Aorta (tissue), 5 donors: ENCODE data around the gene TLE3. TPM values are rescaled to one million over a fixed set of nuclear protein-coding genes. Genes with fewer than 3 reads are reported as not detected.

Experiments used
- ATAC-seq: fragments of 200-7000 bp; cut with Tn5 transposase; one replicate; pipeline ENCODE4 v1.9.1; 2022; ENCODE audit warnings: moderate library complexity; ENCODE audit not compliant: low FRiP score
- DNase-seq, 2 donors: peaks; one replicate each; pipeline ENCODE4 v3.0.0-alpha.2; 2020
- H3K27ac ChIP-seq, 2 donors: one replicate each; pipeline ENCODE4 v1.5.1; 2013; ENCODE audit warnings: low read length in 2 of 2, mild to moderate bottlenecking in 2 of 2, moderate library complexity in 2 of 2, control low read depth in 1 of 2, inconsistent platforms in 1 of 2, low read depth in 1 of 2
- H3K27me3 ChIP-seq, 2 donors: one replicate each; pipeline ENCODE4 v1.6.1; 2013; ENCODE audit warnings: control low read depth in 1 of 2, low read length in 1 of 2, mild to moderate bottlenecking in 1 of 2, moderate library complexity in 1 of 2; ENCODE audit not compliant: insufficient read depth in 2 of 2, control insufficient read depth in 1 of 2
- H3K36me3 ChIP-seq, 2 donors: one replicate each; pipeline ENCODE4 v1.6.1; 2013; ENCODE audit warnings: control low read depth in 1 of 2, low read length in 1 of 2, mild to moderate bottlenecking in 1 of 2; ENCODE audit not compliant: insufficient read depth in 2 of 2, control insufficient read depth in 1 of 2
- H3K4me1 ChIP-seq, 2 donors: one replicate each; pipeline ENCODE4 v1.6.1; 2013; ENCODE audit warnings: low read length in 2 of 2, control low read depth in 1 of 2, mild to moderate bottlenecking in 1 of 2, moderate library complexity in 1 of 2; ENCODE audit not compliant: insufficient read depth in 2 of 2, control insufficient read depth in 1 of 2
- H3K4me3 ChIP-seq, 2 donors: one replicate each; pipeline ENCODE4 v1.5.1; 2013; ENCODE audit warnings: low read length in 2 of 2, control low read depth in 1 of 2, mild to moderate bottlenecking in 1 of 2
- H3K9me3 ChIP-seq: one replicate; pipeline ENCODE4 v1.6.1; 2013; ENCODE audit warnings: mild to moderate bottlenecking, low read length; ENCODE audit not compliant: control insufficient read depth
- WGBS, 2 donors: extraction: QIAGEN DNeasy Blood & Tissue Kit; methylation state at CpG; one replicate each; pipeline ENCODE4 v1.1.7; 2013; 5-methylcytosine and 5-hydroxymethylcytosine counted together
- intact Hi-C, 2 donors: fragments of 100-400 bp; cut with DNase I; formaldehyde crosslinking; loops; one replicate each; pipeline versions ENCODE4 v1.14.2 to v1.15.0; 2022
- polyA plus RNA-seq, 2 donors: library from polyadenylated mRNA; stranded (reverse); fragments of 200-250 nt; gene quantifications; one replicate each; pipeline ENCODE4 v1.2.3, GENCODE V29; 2013
- total RNA-seq, 2 donors: library from RNA; stranded (reverse); fragmentation: NEBNext Ultra II Directional; extraction: Animal tissue kit (Norgen Biotek cat#: 25700); gene quantifications; one replicate each; pipeline ENCODE4 v1.2.1, GENCODE V29; 2021
- donor health status: healthy with polysubstance abuse.
- donor health status: Bipolar disorder and iron deficiency.
- donor health status: DM: no; HTN: no; CAD: no.
- donor health status: DM: no; HTN: no; CAD: no.
- donor health status: DM: yes; HTN: yes; CAD: no.

TLE3 gene
- total and polyA plus RNA-seq, 4 donors: 8.3 to 89.9 (median 28.2) TPM

GRCh38 chr15:70086636-70087035, 11.1 kb downstream of the TLE3 start:
- ATAC-seq (no peak), DNase-seq (peak in 1 of 2 donors; percentile 67)
- Histone ChIP-seq H3K4me3 (no peak overlapping the region), H3K27ac (no peak overlapping the region), H3K4me1 (no peaks in the 10 kb centered on the region), H3K27me3 (no peaks in the 10 kb centered on the region), H3K9me3 (no peaks in the 10 kb centered on the region), H3K36me3 (peaks cover 0 to 5% of the 10 kb centered on the region in 2 donors)
- intact Hi-C loops: loop anchor here in 1 of 2 donors (5.0 kb wide), 1 partner anchor 509 kb away; no protein-coding TSS in a partner anchor
- 89 to 91% methylated on average over 5 of the region's 5 CpGs for WGBS, 2 donors

- H3K9me3 ChIP-seq: no peaks in the 10 kb centered on the region
- H3K36me3 ChIP-seq: peaks cover 0 to 9% of the 10 kb centered on the region in 2 donors
- no peak overlapping the region for H3K4me3 ChIP-seq
- H3K27ac ChIP-seq: no peak overlapping the region
- ATAC-seq: no peak
- no peaks in the 10 kb centered on the region for H3K4me1 ChIP-seq
- peak in 1 of 2 donors; percentile 14 for DNase-seq
- no peaks in the 10 kb centered on the region for H3K27me3 ChIP-seq
- intact Hi-C loops: no loop called here
- 93 to 98% methylated on average over 6 of the region's 6 CpGs for WGBS, 2 donors
Observed at GRCh38 chr15:70084461-70084860, 13.3 kb downstream of the TLE3 start.

GRCh38 chr15:70083946-70084345, 13.8 kb downstream of the TLE3 start:
- no peak for DNase-seq
- 96 to 97% methylated on average over 1 of the region's 1 CpG for WGBS, 2 donors
- ATAC-seq: no peak
- peaks cover 0 to 9% of the 10 kb centered on the region in 2 donors for H3K36me3 ChIP-seq
- intact Hi-C loops: no loop called here
- H3K27ac ChIP-seq: no peak overlapping the region
- H3K9me3 ChIP-seq: no peaks in the 10 kb centered on the region
- H3K27me3 ChIP-seq: no peaks in the 10 kb centered on the region
- no peak overlapping the region for H3K4me3 ChIP-seq
- H3K4me1 ChIP-seq: no peaks in the 10 kb centered on the region

- intact Hi-C loops: no loop called here
- peaks cover 0 to 9% of the 10 kb centered on the region in 2 donors for H3K36me3 ChIP-seq
- no peaks in the 10 kb centered on the region for H3K9me3 ChIP-seq
- 80 to 96% methylated on average over 1 of the region's 1 CpG for WGBS, 2 donors
- ATAC-seq: no peak
- H3K4me1 ChIP-seq: no peaks in the 10 kb centered on the region
- peak in 1 of 2 donors; percentile 20 for DNase-seq
- H3K27me3 ChIP-seq: no peaks in the 10 kb centered on the region
- no peak overlapping the region for H3K4me3 ChIP-seq
- H3K27ac ChIP-seq: no peak overlapping the region
Observed at GRCh38 chr15:70083418-70083817, 14.3 kb downstream of the TLE3 start.

GRCh38 chr15:70082281-70082900, 15.3 kb downstream of the TLE3 start:
- intact Hi-C loops: no loop called here
- H3K27ac ChIP-seq: no peak overlapping the region
- H3K36me3 ChIP-seq: peaks cover 0 to 6% of the 10 kb centered on the region in 2 donors
- 96% methylated on average over 12 of the region's 12 CpGs for WGBS, 2 donors
- H3K4me1 ChIP-seq: no peaks in the 10 kb centered on the region
- H3K9me3 ChIP-seq: no peaks in the 10 kb centered on the region
- ATAC-seq (no peak), DNase-seq (peak in 1 of 2 donors; percentile 9)
- no peak overlapping the region for H3K4me3 ChIP-seq
- H3K27me3 ChIP-seq: no peaks in the 10 kb centered on the region

- no peak overlapping the region for H3K27ac ChIP-seq
- no peaks in the 10 kb centered on the region for H3K9me3 ChIP-seq
- WGBS, 2 donors: 81 to 88% methylated on average over 6 of the region's 6 CpGs
- intact Hi-C loops: no loop called here
- H3K4me3 ChIP-seq: no peak overlapping the region
- no peaks in the 10 kb centered on the region for H3K4me1 ChIP-seq
- H3K27me3 ChIP-seq: no peaks in the 10 kb centered on the region
- H3K36me3 ChIP-seq: peaks cover 0 to 6% of the 10 kb centered on the region in 2 donors
- DNase-seq (peak in 1 of 2 donors; percentile 7), ATAC-seq (no peak)
Observed at GRCh38 chr15:70081612-70082011, 16.1 kb downstream of the TLE3 start.

GRCh38 chr15:70080347-70080746, 17.4 kb downstream of the TLE3 start:
- no peaks in the 10 kb centered on the region for H3K9me3 ChIP-seq
- whole genome bisulfite sequencing, 2 donors: 89 to 90% methylated on average over 6 of the region's 6 CpGs
- H3K27ac ChIP-seq: no peak overlapping the region
- H3K4me3 ChIP-seq: no peak overlapping the region
- peaks cover 3 to 6% of the 10 kb centered on the region in 2 donors for H3K36me3 ChIP-seq
- DNase-seq (no peak), ATAC-seq (no peak)
- H3K27me3 ChIP-seq: no peaks in the 10 kb centered on the region
- H3K4me1 ChIP-seq: no peaks in the 10 kb centered on the region
- intact Hi-C loops: no loop called here

GRCh38 chr15:70079888-70080287, 17.8 kb downstream of the TLE3 start:
- H3K9me3 ChIP-seq: no peaks in the 10 kb centered on the region
- H3K27ac ChIP-seq: no peak overlapping the region
- WGBS, 2 donors: 23 to 35% methylated on average over 9 of the region's 9 CpGs
- no peaks in the 10 kb centered on the region for H3K4me1 ChIP-seq
- H3K27me3 ChIP-seq: no peaks in the 10 kb centered on the region
- intact Hi-C loops: no loop called here
- no peak overlapping the region for H3K4me3 ChIP-seq
- peaks cover 3 to 6% of the 10 kb centered on the region in 2 donors for H3K36me3 ChIP-seq
- DNase-seq: no peak
- no peak for ATAC-seq
